HG03196 (cell line): Measurements from ENCODE around the gene FEV.
"Not testable (repeated sequence)": the region's sequence is repeated elsewhere in the genome, so short reads cannot be mapped to it uniquely, and the experiment has no call there.

ENCODE experiments used
- ATAC-seq: cut with Tn5 transposase; IDR thresholded peaks from one replicate; pipeline ENCODE4 v1.9.1; 2021; ENCODE audit not compliant: unreplicated experiment

Gene FEV

GRCh38 chr2:218946621-218947020 lies 38.4 kb downstream of the FEV start:
- no peak for ATAC-seq

GRCh38 chr2:218944759-218945404 lies 40.1 kb downstream of the FEV start:
- ATAC-seq: no peak

- ATAC-seq: not testable (repeated sequence)
Observed at GRCh38 chr2:218931751-218932150, 53.2 kb downstream of the FEV start.
